ENCODE results near the gene CRB2.

The CRB2 gene

DNA sequence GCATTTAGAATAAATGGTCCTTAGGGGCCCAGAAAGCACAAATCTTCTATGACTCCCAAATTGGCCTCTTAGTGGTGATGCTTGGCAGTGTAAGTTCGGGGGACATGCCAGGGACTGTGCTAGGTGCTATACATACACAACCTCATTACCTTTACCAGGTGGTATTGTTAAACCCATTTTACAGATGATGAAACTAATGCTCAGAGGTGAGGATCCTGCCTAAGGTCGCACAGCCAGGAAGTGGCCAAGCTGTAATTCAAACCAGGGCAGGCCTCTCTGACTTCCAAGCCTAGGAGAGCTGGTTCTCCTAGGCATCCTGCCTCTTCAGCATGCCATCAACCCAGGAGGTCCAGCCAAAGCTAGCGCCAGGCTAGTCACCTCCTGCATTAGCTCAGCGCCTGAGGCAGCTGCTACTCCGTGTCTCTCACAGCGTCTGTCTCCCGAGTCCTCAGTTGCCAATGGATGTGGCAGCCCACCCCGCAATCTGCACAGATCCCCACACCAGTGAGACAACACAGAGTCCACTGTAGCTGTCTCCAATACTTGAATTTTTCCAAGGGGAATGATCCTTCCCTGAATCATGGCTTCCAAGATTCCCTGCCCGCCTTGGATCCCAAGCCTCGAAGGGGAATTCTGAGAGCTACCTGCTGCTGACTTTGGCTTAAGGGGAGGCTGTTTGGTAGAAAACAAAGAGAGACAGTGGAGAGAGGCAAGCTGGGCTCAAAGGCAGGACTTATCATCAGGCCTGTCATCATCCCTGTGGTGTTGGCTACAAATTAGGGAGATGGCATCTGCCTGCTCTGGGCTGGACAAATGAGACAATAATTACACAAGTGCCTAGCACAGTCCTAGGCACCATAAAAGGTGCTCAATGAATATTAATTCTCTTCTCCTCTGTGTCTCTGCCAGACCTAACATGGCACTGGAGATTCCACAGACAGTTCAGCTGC lies 52.6 kb downstream of the CRB2 start:
- DNase-seq: no peak

DNA sequence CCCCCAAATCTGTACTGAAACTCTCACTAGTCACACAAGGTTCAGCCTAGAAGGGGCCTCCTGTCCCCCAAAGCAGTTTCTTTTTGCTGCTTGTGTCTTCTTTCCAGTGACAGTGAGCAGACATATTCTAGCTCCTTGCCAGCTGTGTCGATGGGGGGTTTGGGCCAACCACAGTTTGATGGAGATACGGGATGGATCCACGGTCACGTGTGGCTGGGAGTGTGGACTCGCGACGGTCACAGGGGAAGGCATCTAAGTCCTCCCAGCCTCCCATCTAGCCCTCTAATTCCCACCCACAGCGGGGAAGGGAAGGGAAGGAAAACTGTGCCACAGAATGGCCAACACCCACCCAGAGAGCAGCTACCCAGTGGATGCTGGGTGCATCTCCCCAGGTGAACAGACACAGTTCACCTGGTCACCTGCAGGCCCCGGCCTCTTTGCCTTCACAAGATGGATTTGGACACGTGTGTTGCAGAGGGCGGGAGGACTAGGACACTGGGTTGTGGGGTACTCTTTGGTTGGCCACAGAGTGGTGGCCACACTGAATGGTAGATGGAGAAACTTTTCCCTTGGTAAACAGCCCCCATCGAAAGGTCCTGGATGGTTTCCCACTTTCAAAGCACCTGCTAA lies 54.4 kb downstream of the CRB2 start:
- no peak for DNase-seq

DNA sequence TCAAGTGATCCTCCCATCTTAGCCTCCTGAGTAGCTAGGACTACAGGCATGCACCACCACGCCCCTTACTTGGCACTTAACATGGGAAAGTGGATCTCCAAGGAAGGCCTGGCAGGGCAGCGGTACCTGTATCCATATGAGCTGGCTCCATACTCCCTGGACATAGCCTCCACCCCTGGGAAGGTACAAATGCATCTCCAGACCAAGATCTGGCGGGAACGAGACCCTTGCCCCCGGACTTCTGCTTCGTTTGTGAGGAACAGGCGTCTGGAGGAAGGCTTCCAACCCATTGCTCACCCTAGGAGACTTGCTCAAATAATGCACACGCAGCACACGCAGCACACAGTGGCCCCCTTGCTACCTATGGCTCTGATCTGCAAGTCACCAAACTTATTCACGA lies 55.2 kb downstream of the CRB2 start:
- DNase-seq: no peak

GRCh38 chr9:123411636-123412035 lies 55.6 kb downstream of the CRB2 start:
- no peak for DNase-seq

DNA sequence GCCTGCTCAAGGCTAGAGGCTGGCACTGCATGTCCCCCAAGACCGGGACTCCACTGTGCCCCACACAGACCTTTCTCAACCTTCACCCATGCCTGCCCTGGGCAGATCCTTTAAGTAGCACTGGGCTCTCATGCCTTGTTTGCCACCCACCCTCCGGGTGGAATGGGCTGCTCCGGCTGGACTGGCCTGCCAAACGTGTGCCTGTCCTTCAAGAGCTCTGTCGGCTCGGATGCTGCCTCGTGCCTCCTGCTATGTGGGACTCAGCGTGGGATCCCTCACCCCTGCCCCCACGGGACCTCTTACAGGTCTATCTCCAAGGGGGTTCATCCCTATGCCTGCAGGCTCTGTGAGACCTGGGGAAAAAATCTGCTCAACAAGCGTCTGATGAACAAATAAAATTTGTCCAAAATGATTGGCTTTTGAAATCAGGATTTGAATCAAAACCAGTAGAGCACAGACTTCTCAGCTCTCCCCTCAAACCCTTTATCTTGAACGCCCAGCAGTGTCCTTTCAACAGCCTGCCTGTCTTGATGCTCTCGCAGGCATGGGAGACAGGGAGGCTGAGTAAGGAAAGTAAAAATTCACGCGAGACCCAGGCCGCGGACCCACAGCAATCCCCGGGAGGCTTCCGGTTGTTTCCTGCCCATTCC lies 56.3 kb downstream of the CRB2 start:
- no peak for DNase-seq

DNA sequence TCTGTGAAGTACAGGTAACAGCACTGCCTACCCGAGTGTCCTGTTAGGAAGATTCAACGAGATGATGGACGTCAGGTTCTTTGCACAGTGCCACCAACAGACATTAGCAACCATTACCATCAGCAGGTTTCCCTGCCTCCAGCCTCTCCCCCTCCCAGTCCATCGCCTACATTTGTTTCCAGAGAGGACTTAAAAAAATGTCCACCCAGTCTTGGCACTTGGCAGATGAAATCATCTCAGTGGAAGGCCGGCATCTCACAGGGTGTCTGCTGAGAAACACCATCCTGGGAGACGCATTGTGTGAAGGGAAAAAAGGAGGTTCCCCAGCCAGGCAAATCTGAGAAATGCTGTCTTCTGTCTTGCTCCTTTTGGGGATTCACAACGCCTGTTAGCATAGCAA lies 58.2 kb downstream of the CRB2 start:
- DNase-seq: no peak

DNA sequence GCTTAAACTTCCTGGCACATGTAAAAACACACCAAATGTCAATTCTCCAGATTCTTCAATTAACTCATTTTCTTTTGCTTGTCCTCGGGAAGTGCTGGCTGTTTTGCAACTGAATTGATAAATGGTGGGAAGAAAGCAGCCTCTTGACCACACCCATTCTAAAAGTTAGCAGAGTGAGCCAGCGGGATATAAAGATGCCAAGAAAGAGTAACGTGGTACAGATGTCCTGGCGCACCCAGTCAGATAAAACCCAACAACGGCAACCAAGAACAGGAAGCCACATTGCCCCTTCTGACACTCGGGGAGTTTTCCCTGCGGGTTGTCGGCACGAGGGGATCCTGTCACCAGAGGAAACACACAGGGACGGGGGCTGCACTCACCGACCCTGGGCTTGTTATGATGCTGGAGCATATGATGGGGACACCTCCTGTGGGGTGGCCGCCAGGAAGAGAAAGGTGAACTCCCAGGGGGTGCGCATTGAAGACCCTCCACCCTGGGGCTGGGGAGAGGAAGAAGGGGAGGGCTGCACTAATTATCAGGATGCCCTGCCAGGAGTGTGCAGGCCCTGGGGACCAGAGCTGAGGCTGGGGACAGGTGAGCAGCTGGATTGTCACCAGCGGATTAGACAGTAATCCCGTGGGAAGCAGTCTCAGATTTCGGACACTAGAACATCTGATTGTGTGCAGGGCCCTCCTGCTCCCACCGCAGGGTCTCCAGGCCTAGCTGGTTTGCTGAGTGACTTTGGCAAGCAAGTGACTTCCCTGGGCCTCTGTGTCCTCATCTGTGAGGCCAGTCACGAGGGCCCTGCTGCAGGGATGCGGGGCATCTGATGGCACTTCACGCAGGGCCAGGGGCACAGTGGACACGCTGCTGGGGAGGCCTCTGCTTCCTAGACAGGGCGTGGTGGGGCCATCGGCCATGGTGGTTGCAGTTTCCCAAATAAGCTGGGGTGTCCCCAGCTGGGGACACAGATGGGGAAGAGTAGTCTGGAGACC lies 59.2 kb downstream of the CRB2 start:
- no peak for DNase-seq

DNA sequence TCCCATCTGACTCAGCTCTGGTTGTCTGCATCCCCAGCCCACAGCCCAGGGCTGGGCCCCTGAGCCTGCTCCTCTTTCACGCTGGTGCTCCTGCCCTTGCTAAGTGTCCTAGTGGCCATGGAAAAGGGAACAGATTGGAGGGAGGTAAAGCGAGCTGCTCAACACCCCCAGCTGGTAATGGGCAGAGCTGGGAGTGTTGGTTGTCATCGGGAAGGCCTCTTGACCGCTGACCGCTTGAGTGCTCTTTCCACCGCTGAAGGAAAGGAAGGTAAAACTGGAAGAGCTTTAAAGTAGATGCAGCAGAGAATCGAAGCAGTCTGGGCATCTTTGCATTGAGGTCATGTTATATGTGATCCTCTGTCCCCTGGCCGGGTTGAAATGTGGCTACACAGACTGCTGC lies 60.2 kb downstream of the CRB2 start:
- DNase-seq: no peak

DNA sequence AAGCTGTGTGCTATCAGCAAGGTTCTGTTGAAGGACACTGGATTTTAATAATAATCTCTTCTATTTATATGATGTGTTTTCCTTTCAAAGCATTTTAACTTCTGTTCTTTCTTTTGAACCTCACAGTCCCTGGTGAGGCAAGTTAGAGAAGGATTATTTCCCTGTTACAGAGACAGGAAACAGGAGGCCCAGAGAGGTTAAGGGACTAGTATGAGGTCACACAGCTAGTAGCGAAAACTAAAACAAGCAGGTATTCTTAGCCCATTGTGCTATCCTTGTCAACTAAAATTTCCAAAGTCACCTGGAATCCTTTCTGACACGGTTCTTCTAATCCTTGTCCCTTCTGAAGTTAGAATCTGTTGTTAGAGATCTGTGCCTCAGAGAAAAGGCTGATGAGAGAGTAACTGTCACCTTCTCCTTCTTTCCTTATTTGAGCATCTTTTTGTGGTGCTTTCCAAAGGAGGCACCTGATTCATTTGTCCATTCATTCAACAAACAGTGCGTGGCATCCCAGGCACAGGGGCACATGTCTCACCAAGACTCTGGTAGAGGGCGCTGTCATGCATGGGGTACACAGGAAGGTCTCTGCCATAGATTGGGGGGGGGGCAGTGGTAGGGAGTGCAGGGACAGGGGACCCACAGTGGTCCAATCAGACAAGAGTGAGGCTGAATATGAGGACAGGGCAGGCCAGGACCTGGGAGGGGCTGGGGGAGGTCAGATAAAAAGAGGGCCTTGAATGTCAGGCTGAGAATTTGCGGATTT lies 61.5 kb downstream of the CRB2 start:
- no peak for DNase-seq

DNA sequence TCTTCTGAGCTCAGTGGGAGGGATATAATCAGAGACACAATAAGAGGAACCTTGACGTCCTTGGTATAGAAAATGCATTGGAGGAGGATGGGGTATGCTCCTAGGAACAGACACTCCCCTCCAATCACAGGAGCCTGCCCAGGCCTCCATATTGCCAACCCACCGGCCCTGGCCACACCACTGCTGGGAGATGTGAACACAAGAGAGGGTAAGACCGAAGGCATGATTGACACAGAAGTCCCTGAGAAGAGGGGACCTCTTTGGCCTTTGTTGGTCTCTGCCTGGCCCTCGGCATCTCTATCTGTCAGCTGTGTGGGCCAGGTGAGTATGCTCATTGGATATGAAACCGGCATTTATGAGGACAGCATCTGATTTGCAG lies 62.0 kb downstream of the CRB2 start:
- DNase-seq: no peak

- no peak for DNase-seq
Observed at GRCh38 chr9:123418506-123418905, 62.5 kb downstream of the CRB2 start.

- peak; percentile 43 for DNase-seq
Observed at GRCh38 chr9:123419091-123419490, 63.1 kb downstream of the CRB2 start.

GRCh38 chr9:123419721-123420591 lies 64.0 kb downstream of the CRB2 start:
- DNase-seq: peak; percentile 55

- DNase-seq: no peak
Observed at GRCh38 chr9:123420592-123421111, 64.7 kb downstream of the CRB2 start.

DNA sequence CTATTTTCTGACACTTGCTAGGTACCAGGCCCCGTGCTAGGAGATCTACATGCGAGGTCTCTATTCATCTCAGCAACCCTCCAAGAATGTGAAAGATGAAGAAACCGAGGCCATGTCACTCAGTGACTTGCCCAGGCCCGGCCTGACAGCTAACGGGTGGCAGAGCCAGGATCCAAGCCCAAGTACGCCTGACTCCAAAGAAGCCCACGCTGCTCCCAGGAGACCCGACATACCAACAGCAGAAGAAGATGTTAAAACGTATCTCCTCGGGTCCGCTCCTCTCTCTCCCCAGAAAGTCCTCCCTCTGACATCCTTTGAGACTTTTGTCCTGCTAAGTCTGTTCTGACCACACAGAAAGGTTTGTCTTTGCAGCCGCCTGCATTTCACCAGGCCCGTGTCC lies 65.2 kb downstream of the CRB2 start:
- DNase-seq: peak; percentile 43

DNA sequence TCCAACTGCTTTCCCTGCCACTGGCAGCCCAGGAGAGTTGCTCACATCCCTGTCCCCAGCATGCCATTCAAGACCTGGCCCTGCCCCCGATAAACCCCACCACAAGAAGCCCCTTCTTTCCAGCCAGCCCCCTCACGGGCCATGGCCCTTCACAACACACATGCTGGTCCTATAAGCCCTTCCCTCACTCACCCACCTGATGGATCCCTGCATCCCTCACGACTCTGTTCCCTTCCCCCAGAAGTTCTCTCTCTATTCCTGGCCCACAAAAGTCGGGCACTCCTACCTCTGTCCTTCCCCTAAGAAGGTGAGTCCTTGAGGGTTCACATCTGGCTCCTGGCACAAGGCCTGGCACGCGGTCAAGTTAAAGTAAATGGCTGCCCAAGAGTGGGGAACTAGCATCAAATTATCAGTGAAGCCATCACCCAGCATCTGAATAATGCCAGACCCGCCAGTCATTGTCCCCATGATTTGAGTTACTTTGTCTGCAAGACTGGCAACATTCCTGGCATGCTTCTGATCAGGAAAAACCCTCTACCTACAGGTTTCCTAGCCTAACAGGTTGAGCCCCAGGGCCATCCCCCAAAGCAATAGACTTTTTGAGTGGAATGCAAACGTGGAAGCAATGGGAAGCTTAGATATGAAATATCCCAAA lies 65.9 kb downstream of the CRB2 start:
- DNase-seq: peak; percentile 71

GRCh38 chr9:123422635-123423310 lies 66.8 kb downstream of the CRB2 start:
- DNase-seq: peak; percentile 17

DNA sequence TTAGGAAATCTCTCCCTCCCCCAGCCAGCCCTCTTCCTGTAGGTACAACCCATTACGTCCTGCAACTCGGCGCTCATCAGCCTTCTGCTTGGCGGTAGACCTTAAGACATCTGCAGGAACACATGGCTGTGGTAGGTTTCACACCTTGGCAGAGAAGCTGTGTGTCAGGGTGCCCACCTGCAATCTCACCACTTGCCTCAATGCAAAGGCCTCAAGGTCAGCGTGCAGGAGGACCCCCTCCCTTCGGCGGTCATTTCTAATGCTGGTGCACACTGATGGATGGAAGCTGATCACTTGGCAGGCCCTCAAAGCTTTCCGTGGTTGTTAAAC lies 67.3 kb downstream of the CRB2 start:
- DNase-seq: peak; percentile 52

DNA sequence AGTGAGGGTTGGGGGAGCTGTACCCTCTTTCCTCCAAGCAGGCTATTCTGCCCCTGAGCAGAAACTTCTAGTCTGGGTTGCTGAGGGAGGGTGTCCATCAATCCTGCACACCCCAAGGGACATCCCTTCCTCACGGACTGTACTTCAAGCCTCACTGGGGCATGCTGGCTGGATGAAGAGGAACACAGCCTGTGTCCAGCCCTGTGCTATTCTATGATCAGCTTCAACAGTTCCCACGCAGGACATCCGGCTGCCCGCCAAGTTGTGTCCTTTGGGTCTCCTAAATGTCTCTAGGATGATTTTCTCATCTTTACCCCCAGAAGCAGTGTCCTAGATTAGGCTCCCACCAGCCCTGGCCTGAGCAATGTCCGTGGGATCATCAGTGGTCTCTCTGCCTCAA lies 68.1 kb downstream of the CRB2 start:
- DNase-seq: no peak
